Osteoblast (primary cell): Measurements from ENCODE around the gene SFTPA2. TPM values are rescaled to one million over a fixed set of nuclear protein-coding genes. Genes with fewer than 3 reads are reported as not detected.

ENCODE experiments used
- DNase-seq: peaks from one replicate; pipeline ENCODE4 v3.0.0; 2011; ENCODE audit warnings: low spot score, mixed read lengths; ENCODE audit not compliant: insufficient read length; ENCODE audit errors: missing footprints
- H2AFZ ChIP-seq: 2 replicates; pipeline ENCODE4 v1.6.0; 2011; ENCODE audit warnings: mild to moderate bottlenecking, low read length
- H3K27ac ChIP-seq: 2 replicates; pipeline ENCODE4 v1.5.1; 2011; ENCODE audit warnings: mild to moderate bottlenecking, low read depth, low read length, moderate library complexity
- H3K27me3 ChIP-seq: 2 replicates; pipeline ENCODE4 v1.6.0; 2012; ENCODE audit warnings: mild to moderate bottlenecking, control low read depth, inconsistent platforms, low read length, moderate library complexity; ENCODE audit not compliant: insufficient read depth
- H3K36me3 ChIP-seq: 2 replicates; pipeline ENCODE4 v1.5.1; 2011; ENCODE audit warnings: mild to moderate bottlenecking, low read length, control low read depth, moderate library complexity; ENCODE audit not compliant: insufficient read depth
- H3K4me1 ChIP-seq: 2 replicates; pipeline ENCODE4 v1.5.1; 2011; ENCODE audit warnings: mild to moderate bottlenecking, low read length, control low read depth, moderate library complexity; ENCODE audit not compliant: insufficient read depth
- H3K4me2 ChIP-seq: 2 replicates; pipeline ENCODE4 v1.6.0; 2011; ENCODE audit warnings: mild to moderate bottlenecking, low read length; ENCODE audit not compliant: insufficient read depth
- H3K4me3 ChIP-seq: fragments of 200-600 bp; sonication (generic); 3 replicates; pipeline ENCODE4 v1.5.1; 2012; ENCODE audit warnings: mild to moderate bottlenecking, low read length, inconsistent platforms; ENCODE audit not compliant: insufficient read depth
- H3K79me2 ChIP-seq: 2 replicates; pipeline ENCODE4 v1.6.0; 2012; ENCODE audit warnings: mild to moderate bottlenecking, low read length, control low read depth, inconsistent platforms; ENCODE audit not compliant: insufficient read depth
- H3K9me3 ChIP-seq: 2 replicates; pipeline ENCODE4 v1.5.1; 2011; ENCODE audit warnings: low read depth, low read length, control low read depth
- H4K20me1 ChIP-seq: 2 replicates; pipeline ENCODE4 v1.6.0; 2012; ENCODE audit warnings: mild to moderate bottlenecking, low read length, control low read depth; ENCODE audit not compliant: insufficient read depth
- total RNA-seq: library from RNA; depleted of rRNA; stranded (reverse); fragments of >200 nt; gene quantifications from 2 replicates; pipeline ENCODE4 v1.2.3, GENCODE V29; 2012
- TF ChIP-seq, protein P1 (sequence below): IDR thresholded peaks from 2 replicates; pipeline ENCODE4 v1.5.1; 2011; ENCODE audit warnings: mild to moderate bottlenecking, low read depth, low read length, moderate library complexity; ENCODE audit errors: extremely low read depth

The SFTPA2 gene
- total RNA-seq, 1 donor = not detected

- Histone ChIP-seq H2AFZ (no peak overlapping the region), H3K27me3 (peaks cover 19% of the 10 kb centered on the region), H3K79me2 (no peaks in the 10 kb centered on the region), H3K4me3 (no peak overlapping the region), H3K36me3 (no peaks in the 10 kb centered on the region), H3K4me2 (no peak overlapping the region), H3K4me1 (no peaks in the 10 kb centered on the region), H4K20me1 (no peaks in the 10 kb centered on the region), H3K27ac (no peak overlapping the region), H3K9me3 (peaks cover 5% of the 10 kb centered on the region)
- no peak for DNase-seq
- TF ChIP-seq, protein P1, sequence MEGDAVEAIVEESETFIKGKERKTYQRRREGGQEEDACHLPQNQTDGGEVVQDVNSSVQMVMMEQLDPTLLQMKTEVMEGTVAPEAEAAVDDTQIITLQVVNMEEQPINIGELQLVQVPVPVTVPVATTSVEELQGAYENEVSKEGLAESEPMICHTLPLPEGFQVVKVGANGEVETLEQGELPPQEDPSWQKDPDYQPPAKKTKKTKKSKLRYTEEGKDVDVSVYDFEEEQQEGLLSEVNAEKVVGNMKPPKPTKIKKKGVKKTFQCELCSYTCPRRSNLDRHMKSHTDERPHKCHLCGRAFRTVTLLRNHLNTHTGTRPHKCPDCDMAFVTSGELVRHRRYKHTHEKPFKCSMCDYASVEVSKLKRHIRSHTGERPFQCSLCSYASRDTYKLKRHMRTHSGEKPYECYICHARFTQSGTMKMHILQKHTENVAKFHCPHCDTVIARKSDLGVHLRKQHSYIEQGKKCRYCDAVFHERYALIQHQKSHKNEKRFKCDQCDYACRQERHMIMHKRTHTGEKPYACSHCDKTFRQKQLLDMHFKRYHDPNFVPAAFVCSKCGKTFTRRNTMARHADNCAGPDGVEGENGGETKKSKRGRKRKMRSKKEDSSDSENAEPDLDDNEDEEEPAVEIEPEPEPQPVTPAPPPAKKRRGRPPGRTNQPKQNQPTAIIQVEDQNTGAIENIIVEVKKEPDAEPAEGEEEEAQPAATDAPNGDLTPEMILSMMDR = no peak
Observed at GRCh38 chr10:79593377-79593776, 33.2 kb upstream of the SFTPA2 start.

GRCh38 chr10:79588800-79589199 lies 28.6 kb upstream of the SFTPA2 start:
- Histone ChIP-seq H3K27me3 (peaks cover 15% of the 10 kb centered on the region), H3K9me3 (no peaks in the 10 kb centered on the region), H3K4me3 (no peak overlapping the region), H3K4me1 (no peaks in the 10 kb centered on the region), H4K20me1 (no peaks in the 10 kb centered on the region), H3K4me2 (no peak overlapping the region), H2AFZ (no peak overlapping the region), H3K27ac (no peak overlapping the region), H3K36me3 (no peaks in the 10 kb centered on the region), H3K79me2 (no peaks in the 10 kb centered on the region)
- no peak for DNase-seq
- TF ChIP-seq, protein P1 = no peak

DNA sequence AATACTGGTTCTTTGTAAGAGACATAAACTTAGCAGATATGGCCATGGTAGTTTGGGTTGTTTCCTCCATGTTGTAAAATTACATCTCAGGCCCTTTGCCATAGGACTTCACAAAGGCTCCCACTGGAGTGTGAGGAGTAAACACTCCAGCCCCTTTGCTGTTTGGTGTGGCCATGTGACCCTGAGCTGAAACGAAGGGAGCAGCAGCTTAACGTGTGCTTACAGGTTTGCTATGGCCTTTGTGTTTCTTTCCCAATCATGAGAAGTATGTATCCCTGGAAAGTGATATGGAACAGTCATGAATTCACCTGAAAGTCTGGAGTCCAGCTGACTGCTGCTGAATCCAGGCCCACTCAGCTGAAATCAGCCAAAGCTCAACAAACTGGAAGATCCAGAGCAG lies 26.7 kb upstream of the SFTPA2 start:
- Histone ChIP-seq H3K79me2 (no peaks in the 10 kb centered on the region), H3K4me1 (no peaks in the 10 kb centered on the region), H3K36me3 (no peaks in the 10 kb centered on the region), H3K9me3 (no peaks in the 10 kb centered on the region), H3K27me3 (peaks cover 18% of the 10 kb centered on the region), H3K4me2 (no peak overlapping the region), H4K20me1 (no peaks in the 10 kb centered on the region), H3K27ac (no peak overlapping the region), H3K4me3 (no peak overlapping the region), H2AFZ (no peak overlapping the region)
- DNase-seq = no peak
- TF ChIP-seq, protein P1 = no peak

DNA sequence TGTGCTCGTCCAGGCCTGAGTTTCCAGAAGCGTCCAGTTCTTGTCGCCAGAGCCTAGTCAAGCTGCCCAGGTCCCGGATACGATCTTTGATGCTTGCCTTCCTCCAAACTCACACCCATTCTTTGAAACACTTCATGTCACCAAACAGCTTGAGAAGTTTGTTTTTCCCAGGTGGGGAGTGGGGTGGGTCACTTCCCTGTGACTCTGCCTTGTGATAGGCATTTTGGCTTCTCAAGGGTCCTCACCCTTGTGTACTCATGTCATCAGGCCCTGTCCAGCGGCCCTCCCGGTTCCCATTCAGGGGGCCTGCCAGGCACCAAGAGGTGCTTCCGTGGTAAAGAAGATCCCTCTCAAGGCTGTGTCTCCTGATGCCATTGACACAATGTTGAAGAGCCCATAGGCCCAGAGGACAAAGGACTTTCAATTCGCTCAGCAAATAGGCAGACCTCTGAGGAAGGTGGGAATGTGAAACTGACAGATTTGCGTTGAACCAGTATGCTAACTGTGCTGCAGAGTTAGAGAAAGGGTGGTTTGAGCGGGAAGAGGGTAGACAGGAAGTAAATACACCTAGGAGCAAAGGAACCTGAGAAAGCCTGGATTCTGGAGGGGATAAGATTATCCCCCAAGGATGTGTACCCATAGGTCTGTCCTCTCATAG lies 25.8 kb upstream of the SFTPA2 start:
- no peak overlapping the region for H3K4me3 ChIP-seq
- peaks cover 22% of the 10 kb centered on the region for H3K27me3 ChIP-seq
- no peaks in the 10 kb centered on the region for H3K79me2 ChIP-seq
- H3K9me3 ChIP-seq = no peaks in the 10 kb centered on the region
- no peak for DNase-seq
- no peaks in the 10 kb centered on the region for H4K20me1 ChIP-seq
- H2AFZ ChIP-seq = no peak overlapping the region
- no peaks in the 10 kb centered on the region for H3K4me1 ChIP-seq
- TF ChIP-seq, protein P1 = no peak
- no peak overlapping the region for H3K4me2 ChIP-seq
- H3K36me3 ChIP-seq = no peaks in the 10 kb centered on the region
- H3K27ac ChIP-seq = no peak overlapping the region
